Activated naive CD8-positive, alpha-beta T cell treated with anti-CD3 and anti-CD28 coated beads for 36 hours (primary cell): Measurements from ENCODE around the gene RC3H2. TPM values are rescaled to one million over a fixed set of nuclear protein-coding genes. Genes with fewer than 3 reads are reported as not detected.
A peak's percentile ranks its signal among the peaks of the same experiment; 100 is the strongest.
"Not testable (repeated sequence)": the region's sequence is repeated elsewhere in the genome, so short reads cannot be mapped to it uniquely, and the experiment has no call there.

Source experiments
- DNase-seq: peaks from one replicate; pipeline ENCODE4 v3.0.0; 2021
- H3K27ac Mint-ChIP-seq: one replicate; pipeline ENCODE4 v1.8.0; 2022; ENCODE audit warnings: mild to moderate bottlenecking, moderate library complexity, mixed read lengths
- H3K27me3 Mint-ChIP-seq: one replicate; pipeline ENCODE4 v1.8.0; 2022; ENCODE audit warnings: mild to moderate bottlenecking, mixed read lengths
- H3K36me3 Mint-ChIP-seq: one replicate; pipeline ENCODE4 v1.8.0; 2021; ENCODE audit warnings: mild to moderate bottlenecking, mixed read lengths
- H3K4me1 Mint-ChIP-seq: one replicate; pipeline ENCODE4 v1.8.0; 2021; ENCODE audit warnings: mixed read lengths
- H3K4me3 Mint-ChIP-seq: one replicate; pipeline ENCODE4 v1.8.0; 2022; ENCODE audit warnings: mild to moderate bottlenecking, moderate library complexity, mixed read lengths
- H3K9me3 Mint-ChIP-seq: one replicate; pipeline ENCODE4 v1.8.0; 2022; ENCODE audit warnings: mixed read lengths
- total RNA-seq, 2 experiments: library from RNA; stranded (reverse); gene quantifications; one replicate each; pipeline ENCODE4 v1.2.3, GENCODE V29; 2021

The RC3H2 gene
- total RNA-seq, 2 experiments from 2014 or later: 26.4 to 28.0 TPM

GRCh38 chr9:122812736-122813135, 92.4 kb downstream of the RC3H2 start:
- H3K4me3 Mint-ChIP-seq: no peak overlapping the region
- H3K27ac Mint-ChIP-seq: no peak overlapping the region
- H3K36me3 Mint-ChIP-seq: peaks cover 7% of the 10 kb centered on the region
- H3K9me3 Mint-ChIP-seq: no peaks in the 10 kb centered on the region
- DNase-seq: no peak
- peaks cover 31% of the 10 kb centered on the region for H3K4me1 Mint-ChIP-seq
- no peaks in the 10 kb centered on the region for H3K27me3 Mint-ChIP-seq

- H3K36me3 Mint-ChIP-seq: peaks cover 9% of the 10 kb centered on the region
- DNase-seq: peak; percentile 57
- peaks cover 8% of the 10 kb centered on the region for H3K9me3 Mint-ChIP-seq
- peaks cover 25% of the 10 kb centered on the region for H3K4me1 Mint-ChIP-seq
- no peak overlapping the region for H3K27ac Mint-ChIP-seq
- H3K27me3 Mint-ChIP-seq: no peaks in the 10 kb centered on the region
- H3K4me3 Mint-ChIP-seq: no peak overlapping the region
Observed at GRCh38 chr9:122810306-122810946, 94.7 kb downstream of the RC3H2 start.

- not testable (repeated sequence) for DNase-seq, H3K36me3 Mint-ChIP-seq, H3K27ac Mint-ChIP-seq, H3K4me3 Mint-ChIP-seq, H3K9me3 Mint-ChIP-seq, H3K27me3 Mint-ChIP-seq
- peaks cover 19% of the 10 kb centered on the region for H3K4me1 Mint-ChIP-seq
Observed at GRCh38 chr9:122809261-122809660, 95.9 kb downstream of the RC3H2 start.

GRCh38 chr9:122808141-122808540, 97.0 kb downstream of the RC3H2 start:
- Mint-ChIP-seq H3K4me3 (no peak overlapping the region), H3K4me1 (peaks cover 19% of the 10 kb centered on the region), H3K9me3 (peaks cover 8% of the 10 kb centered on the region), H3K27me3 (no peaks in the 10 kb centered on the region), H3K27ac (no peak overlapping the region), H3K36me3 (peaks cover 9% of the 10 kb centered on the region)
- no peak for DNase-seq

- H3K27ac Mint-ChIP-seq: peak overlapping the region; percentile 61
- peak; percentile 60 for DNase-seq
- H3K4me3 Mint-ChIP-seq: no peak overlapping the region
- H3K36me3 Mint-ChIP-seq: peaks cover 9% of the 10 kb centered on the region
- peaks cover 8% of the 10 kb centered on the region for H3K9me3 Mint-ChIP-seq
- peaks cover 19% of the 10 kb centered on the region for H3K4me1 Mint-ChIP-seq
- no peaks in the 10 kb centered on the region for H3K27me3 Mint-ChIP-seq
Observed at GRCh38 chr9:122807271-122807900, 97.8 kb downstream of the RC3H2 start.

GRCh38 chr9:122806661-122807060, 98.5 kb downstream of the RC3H2 start:
- Mint-ChIP-seq H3K4me1 (peaks cover 19% of the 10 kb centered on the region), H3K27ac (peak overlapping the region; percentile 61), H3K27me3 (no peaks in the 10 kb centered on the region), H3K36me3 (peaks cover 9% of the 10 kb centered on the region), H3K9me3 (peaks cover 8% of the 10 kb centered on the region), H3K4me3 (no peak overlapping the region)
- DNase-seq: no peak

- no peak for DNase-seq
- Mint-ChIP-seq H3K27ac (no peak within 1 kb of the TSS), H3K9me3 (no peaks in the 10 kb centered on the region), H3K36me3 (no peaks in the 10 kb centered on the region), H3K27me3 (no peaks in the 10 kb centered on the region), H3K4me3 (no peak within 1 kb of the TSS), H3K4me1 (no peaks in the 10 kb centered on the region)
Observed at GRCh38 chr9:122800066-122801060, 104.8 kb downstream of the RC3H2 start, which contains the start of gene OR1K1. Gene OR1K1, plus strand, starts transcription at chr9:122800123. Its CDS starts 0 bp downstream, at chr9:122800123.

GRCh38 chr9:122797316-122798063, 107.7 kb downstream of the RC3H2 start:
- H3K4me3 Mint-ChIP-seq: no peak overlapping the region
- H3K27ac Mint-ChIP-seq: no peak overlapping the region
- no peaks in the 10 kb centered on the region for H3K36me3 Mint-ChIP-seq
- H3K27me3 Mint-ChIP-seq: no peaks in the 10 kb centered on the region
- H3K9me3 Mint-ChIP-seq: no peaks in the 10 kb centered on the region
- DNase-seq: no peak
- no peaks in the 10 kb centered on the region for H3K4me1 Mint-ChIP-seq

Other genes with a start within 250 kb of the RC3H2 start
- not detected for gene OR1B1, start 247.7 kb downstream of the RC3H2 start, total RNA-seq
- not detected for gene OR1L1, start 243.6 kb downstream of the RC3H2 start, total RNA-seq
- gene OR1L3, start 230.2 kb downstream of the RC3H2 start, total RNA-seq: not detected
- not detected for gene OR1L4, start 181.4 kb downstream of the RC3H2 start, total RNA-seq
- gene OR1L6, start 163.1 kb downstream of the RC3H2 start, total RNA-seq: not detected
- gene OR5C1, start 116.4 kb downstream of the RC3H2 start, total RNA-seq: not detected
- gene OR1K1, start 105.2 kb downstream of the RC3H2 start, total RNA-seq: not detected
- 10 to 100 TPM; 20.5 to 21.4 TPM for gene PDCL, start 76.8 kb downstream of the RC3H2 start, total RNA-seq
- 10 to 100 TPM in 1 of 2 experiments, 1 to 10 TPM in 1; 9.6 to 10.5 TPM for gene ZBTB6, start 8.0 kb upstream of the RC3H2 start, total RNA-seq
- 1 to 10 TPM; 5.2 to 5.8 TPM for gene ZBTB26, start 26.2 kb upstream of the RC3H2 start, total RNA-seq
- 10 to 100 TPM; 19.4 to 20.6 TPM for gene RABGAP1, start 35.7 kb upstream of the RC3H2 start, total RNA-seq
- gene GPR21, start 128.3 kb upstream of the RC3H2 start, total RNA-seq: under 1 TPM in 1 of 2 experiments, not detected in 1; 0.42 TPM